Embryonic facial prominence (tissue), 1 donor: ENCODE measurements around the gene PRR19.

Experiments
- DNase-seq: peaks from one replicate; pipeline ENCODE4 v3.0.0-alpha.2; 2016; ENCODE audit errors: extremely low spot score

The PRR19 gene

GRCh38 chr19:42271045-42271419, 30.9 kb upstream of the PRR19 start:
- DNase-seq: no peak

DNA sequence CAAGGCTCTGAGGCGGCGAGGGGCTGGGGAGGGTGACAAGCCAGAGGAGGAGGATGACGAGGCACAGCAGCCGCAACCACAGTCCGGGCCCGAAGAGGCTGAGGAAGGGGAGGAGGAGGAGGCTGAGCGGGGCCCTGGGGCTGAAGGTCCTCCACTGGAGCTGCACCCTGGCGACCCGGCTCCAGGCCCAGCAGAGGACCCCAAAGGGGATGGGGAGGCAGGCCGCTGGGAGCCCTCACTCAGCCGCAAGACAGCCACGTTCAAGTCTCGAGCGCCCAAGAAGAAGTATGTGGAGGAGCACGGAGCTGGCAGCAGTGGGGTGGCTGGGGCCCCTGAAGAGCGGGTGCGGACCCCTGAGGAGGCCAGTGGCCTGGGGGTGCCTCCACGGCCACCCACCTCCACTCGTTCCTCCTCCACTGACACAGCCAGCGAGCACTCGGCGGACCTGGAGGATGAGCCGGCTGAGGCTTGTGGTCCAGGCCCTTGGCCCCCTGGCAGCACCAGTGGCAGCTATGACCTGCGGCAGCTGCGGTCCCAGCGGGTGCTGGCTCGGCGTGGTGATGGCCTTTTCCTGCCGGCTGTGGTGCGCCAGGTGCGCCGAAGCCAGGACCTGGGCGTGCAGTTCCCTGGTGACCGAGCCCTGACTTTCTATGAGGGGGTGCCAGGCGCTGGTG, 29.9 kb upstream of the PRR19 start:
- no peak for DNase-seq

DNA sequence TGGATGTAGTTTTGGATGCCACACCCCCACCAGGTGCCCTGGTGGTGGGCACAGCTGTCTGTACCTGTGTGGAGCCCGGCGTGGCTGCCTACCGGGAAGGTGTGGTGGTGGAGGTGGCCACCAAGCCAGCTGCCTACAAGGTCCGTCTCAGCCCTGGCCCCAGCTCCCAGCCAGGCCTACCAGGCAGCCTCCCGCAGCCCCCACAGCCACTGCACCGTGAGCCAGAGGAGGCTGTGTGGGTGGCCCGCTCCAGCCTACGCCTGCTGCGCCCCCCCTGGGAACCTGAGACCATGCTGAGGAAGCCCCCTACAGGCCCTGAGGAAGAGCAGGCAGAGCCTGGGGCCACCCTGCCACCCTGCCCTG, 29.4 kb upstream of the PRR19 start:
- no peak for DNase-seq

DNA sequence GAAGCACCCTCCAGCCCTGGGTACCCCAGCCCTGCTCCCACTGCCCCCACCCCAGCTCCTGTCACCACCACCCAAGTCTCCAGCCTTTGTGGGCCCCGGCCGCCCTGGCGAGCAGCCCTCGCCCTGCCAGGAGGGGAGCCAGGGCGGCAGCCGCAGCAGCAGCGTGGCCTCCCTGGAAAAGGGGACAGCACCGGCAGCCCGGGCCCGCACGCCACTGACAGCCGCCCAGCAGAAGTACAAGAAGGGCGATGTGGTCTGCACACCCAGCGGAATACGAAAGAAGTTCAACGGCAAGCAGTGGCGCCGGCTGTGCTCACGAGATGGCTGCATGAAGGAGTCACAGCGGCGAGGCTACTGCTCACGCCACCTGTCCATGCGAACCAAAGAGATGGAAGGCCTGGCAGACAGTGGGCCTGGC, 28.9 kb upstream of the PRR19 start:
- no peak for DNase-seq

GRCh38 chr19:42273407-42274064, 28.4 kb upstream of the PRR19 start:
- no peak for DNase-seq

- no peak for DNase-seq
Measured at GRCh38 chr19:42274065-42274682, 27.8 kb upstream of the PRR19 start.

DNA sequence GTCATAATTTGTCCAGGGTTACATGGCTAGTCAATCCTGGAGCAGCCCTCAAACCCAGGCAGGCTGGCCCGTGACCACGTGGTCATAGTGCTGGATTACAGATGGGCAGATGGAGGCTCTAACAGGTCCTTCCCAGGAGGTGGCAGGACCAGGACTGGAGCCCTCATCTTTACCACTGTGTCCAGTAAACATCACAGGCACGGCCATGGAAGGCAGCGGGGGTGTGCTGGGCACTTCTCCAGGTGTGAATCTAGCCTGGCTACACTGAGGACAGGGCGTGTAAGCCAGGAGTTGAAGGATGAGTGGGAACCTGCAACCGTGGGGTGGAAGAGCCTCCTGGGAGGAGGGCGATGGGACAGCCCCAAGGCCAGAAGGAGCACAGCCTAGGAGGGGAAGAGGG, 26.8 kb upstream of the PRR19 start:
- DNase-seq: peak; percentile 2

GRCh38 chr19:42275517-42275916, 26.4 kb upstream of the PRR19 start:
- no peak for DNase-seq

- DNase-seq: no peak
Measured at GRCh38 chr19:42276284-42276683, 25.6 kb upstream of the PRR19 start.

GRCh38 chr19:42276821-42277220, 25.1 kb upstream of the PRR19 start:
- DNase-seq: no peak

GRCh38 chr19:42277821-42278451, 24.0 kb upstream of the PRR19 start:
- DNase-seq: no peak

DNA sequence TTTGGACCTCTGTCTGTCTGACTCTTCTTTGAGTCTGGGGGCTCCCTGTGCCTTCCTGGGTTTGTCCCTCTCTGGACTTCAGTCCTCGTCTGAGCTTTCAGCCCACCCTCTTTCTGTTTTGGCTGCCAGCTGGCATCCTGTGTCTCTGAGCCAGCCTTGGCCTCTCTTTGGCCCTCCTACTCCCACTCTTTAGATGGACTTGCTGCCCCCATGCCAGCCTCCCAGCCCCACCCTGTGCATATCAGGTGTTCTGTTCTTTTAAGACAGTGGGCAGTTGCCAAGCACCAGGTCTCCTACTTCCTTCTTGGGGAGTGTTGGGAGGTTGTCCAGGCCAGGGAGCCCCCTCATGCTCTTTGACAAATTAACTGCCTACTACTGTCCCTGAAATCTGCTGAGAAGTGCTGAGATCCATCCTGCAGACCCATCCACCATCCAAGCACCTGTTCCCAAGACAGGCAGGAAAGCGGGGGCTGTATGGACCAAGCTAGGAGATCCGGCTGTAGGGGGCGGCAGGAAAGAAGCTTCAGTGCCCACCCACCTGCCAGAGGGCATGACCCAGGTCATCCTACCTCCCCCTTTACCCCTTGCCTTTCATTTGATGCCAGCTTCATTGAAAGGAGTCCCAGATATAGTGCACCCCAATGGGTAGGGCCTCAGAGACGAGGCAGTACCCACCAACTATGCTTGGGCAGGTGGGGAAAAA, 23.3 kb upstream of the PRR19 start:
- DNase-seq: no peak

GRCh38 chr19:42279155-42279901, 22.6 kb upstream of the PRR19 start:
- no peak for DNase-seq

- DNase-seq: peak; percentile 89
Measured at GRCh38 chr19:42279902-42280814, 21.8 kb upstream of the PRR19 start.

GRCh38 chr19:42280815-42281145, 21.2 kb upstream of the PRR19 start:
- peak; percentile 70 for DNase-seq

- DNase-seq: peak; percentile 79
Measured at GRCh38 chr19:42281146-42281826, 20.6 kb upstream of the PRR19 start.

GRCh38 chr19:42281827-42282762, 19.8 kb upstream of the PRR19 start:
- peak; percentile 9 for DNase-seq

- DNase-seq: peak; percentile 13
Measured at GRCh38 chr19:42282819-42283187, 19.1 kb upstream of the PRR19 start.
